ENCODE data around the gene GOLPH3L.

GRCh38 chr1:150609732-150610131 is 87.2 kb downstream of the GOLPH3L start:
- no peak for TF ChIP-seq CTCF (conservative IDR thresholded peaks at IDR 0.05; ENCODE audit: low read depth in 2 of 2)
- no peak for TF ChIP-seq REST (IDR thresholded peaks at IDR 0.05; ENCODE audit: unreplicated experiment)
- TF ChIP-seq JUNB (IDR thresholded peaks at IDR 0.05; ENCODE audit: unreplicated experiment) = no peak
- no peak for TF ChIP-seq EZH2phosphoT487 (IDR thresholded peaks at IDR 0.05; ENCODE audit: unreplicated experiment)
- TF ChIP-seq EZH2 (IDR thresholded peaks at IDR 0.05; ENCODE audit: low read depth, unreplicated experiment) = no peak
- TF ChIP-seq POLR2AphosphoS5 (IDR thresholded peaks at IDR 0.05; ENCODE audit: low read depth) = no peak
- no peak for TF ChIP-seq CREB1 (CRISPR knock-in tag; IDR thresholded peaks at IDR 0.05; ENCODE audit: low read depth)
- TF ChIP-seq ZNF331 (CRISPR knock-in tag; IDR thresholded peaks at IDR 0.05; ENCODE audit: low read depth) = no peak
- no peak for TF ChIP-seq ZNF462 (CRISPR knock-in tag; IDR thresholded peaks at IDR 0.05)
- TF ChIP-seq STAT1 (IDR thresholded peaks at IDR 0.05; ENCODE audit: unreplicated experiment) = no peak
- TF ChIP-seq ZNF114 (CRISPR knock-in tag; IDR thresholded peaks at IDR 0.05) = no peak
- TF ChIP-seq NANOG (IDR thresholded peaks at IDR 0.05; ENCODE audit: borderline replicate concordance) = no peak

All from GM23338 (cell line).